Stimulated activated naive B cell treated with anti-CD40 and anti-IgM and Interleukin-4, amounts not matched to agents 10 μg/mL and 1 μg/mL and 100 μg/mL, for 72 hours (primary cell): ENCODE data around the gene ZFP69B.

Experiments
- ATAC-seq, 2 donors: fragments of 150-1000 bp; cut with Tn5 transposase; replicated peaks; 2 replicates each; pipeline ENCODE4 v1.10.0; 2021; ENCODE audit warnings: moderate library complexity in 1 of 2
- DNase-seq: peaks from one replicate; pipeline ENCODE4 v3.0.0; 2021
- H3K27ac Mint-ChIP-seq: one replicate; pipeline ENCODE4 v1.8.0; 2022; ENCODE audit warnings: mild to moderate bottlenecking, mixed read lengths
- H3K27me3 Mint-ChIP-seq, 2 donors: one replicate each; pipeline ENCODE4 v1.8.0; 2022; ENCODE audit warnings: mixed read lengths in 2 of 2
- H3K36me3 Mint-ChIP-seq, 2 donors: one replicate each; pipeline ENCODE4 v1.8.0; 2022; ENCODE audit warnings: mixed read lengths in 2 of 2, mild to moderate bottlenecking in 1 of 2
- H3K4me1 Mint-ChIP-seq, 2 donors: one replicate each; pipeline ENCODE4 v1.8.0; 2022; ENCODE audit warnings: mixed read lengths in 2 of 2, mild to moderate bottlenecking in 1 of 2
- H3K4me3 Mint-ChIP-seq, 2 donors: one replicate each; pipeline ENCODE4 v1.8.0; 2022; ENCODE audit warnings: mild to moderate bottlenecking in 2 of 2, mixed read lengths in 2 of 2, moderate library complexity in 1 of 2
- H3K9me3 Mint-ChIP-seq, 2 donors: one replicate each; pipeline ENCODE4 v1.8.0; 2022; ENCODE audit warnings: mixed read lengths in 2 of 2, mild to moderate bottlenecking in 1 of 2

The ZFP69B gene

DNA sequence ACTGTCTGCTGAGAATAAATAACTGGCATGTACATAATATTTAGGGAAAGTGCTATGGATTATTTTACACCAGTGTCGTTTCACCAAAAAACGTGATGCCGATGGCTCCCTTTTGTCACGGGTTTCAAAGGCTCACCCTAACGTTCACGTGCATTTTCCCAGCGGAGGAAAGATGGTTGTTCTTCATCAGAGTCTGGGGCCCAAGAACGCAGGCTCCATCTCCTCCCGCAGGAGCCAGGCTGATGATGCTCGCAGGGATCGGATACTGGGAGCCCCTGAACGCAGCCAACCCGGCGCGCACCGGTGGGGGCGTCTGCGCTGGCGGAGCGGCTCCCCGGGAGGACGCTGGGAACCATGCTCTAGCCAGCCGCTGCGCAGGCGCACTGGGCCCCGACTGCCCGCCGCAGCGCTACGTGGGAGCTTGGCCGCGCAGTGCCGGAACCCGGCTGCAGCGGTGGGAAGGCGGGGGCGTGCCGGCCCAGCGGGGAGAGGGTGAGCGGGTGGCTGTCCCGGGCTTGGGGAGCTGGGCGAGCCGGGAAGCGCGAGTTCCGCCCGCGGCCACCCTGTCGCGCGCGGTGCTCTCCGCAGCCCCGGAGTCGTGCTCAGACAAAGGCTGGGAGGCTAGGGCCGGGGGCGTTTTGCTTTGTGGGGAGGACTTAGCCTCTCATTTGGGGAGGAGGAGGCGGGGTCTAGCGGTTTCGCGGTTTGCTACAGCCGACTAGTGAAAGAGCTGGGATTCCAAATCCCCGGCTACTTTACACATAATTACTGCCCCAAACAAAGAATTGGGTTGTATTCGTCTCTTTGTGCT is at the start of gene ZFP69B:
TSS of gene ZFP69B (plus strand) at position 793 of the 811 bp plus-strand sequence. CDS start 486 bp downstream, outside the sequence.
- Mint-ChIP-seq H3K4me3 (peak within 1 kb of the TSS; percentile 88 to 94), H3K4me1 (peaks cover 18 to 27% of the 10 kb centered on the region in 2 donors), H3K9me3 (peaks cover 20 to 24% of the 10 kb centered on the region in 2 donors), H3K36me3 (peaks cover 45 to 68% of the 10 kb centered on the region in 2 donors), H3K27me3 (no peaks in the 10 kb centered on the region), H3K27ac (peak within 1 kb of the TSS; percentile 97)
- peak; percentile 89 for DNase-seq
- ATAC-seq, result peak; percentile 77 to 83

DNA sequence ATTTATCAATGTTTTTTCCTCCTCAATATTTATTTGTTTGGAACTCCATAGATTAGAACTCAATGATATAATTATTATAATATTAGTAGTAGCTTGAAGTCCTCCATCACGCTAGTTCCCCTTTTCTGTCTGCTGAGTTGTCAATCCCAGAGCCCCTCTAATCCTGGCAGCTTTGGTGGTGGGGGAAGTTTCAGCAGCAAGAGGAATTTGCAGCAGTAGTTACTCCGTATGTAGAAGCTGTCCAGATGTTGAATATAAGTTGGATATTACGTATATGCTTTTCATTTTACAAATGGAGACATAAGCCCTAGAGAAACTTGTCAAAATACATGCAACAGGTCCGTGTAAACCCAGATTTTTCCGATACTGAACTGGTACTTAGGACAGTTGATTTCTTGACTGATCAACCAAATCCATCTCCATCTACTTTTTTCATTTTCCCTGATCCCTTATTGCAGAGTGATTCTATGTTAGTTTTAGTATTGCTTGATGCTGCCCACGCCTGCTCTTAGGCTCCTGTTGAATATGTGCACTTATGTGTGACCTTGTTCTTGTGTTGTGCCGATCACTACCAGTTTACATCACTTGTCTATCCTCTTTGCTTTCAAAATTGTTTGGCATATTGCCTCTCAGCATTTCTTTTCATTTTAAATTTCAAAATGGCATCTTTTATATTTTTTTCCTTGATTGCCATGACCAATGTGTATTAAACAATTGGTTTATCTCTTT is 48.6 kb upstream of the ZFP69B start:
- H3K9me3 Mint-ChIP-seq, result no peaks in the 10 kb centered on the region
- DNase-seq (no peak), ATAC-seq (peak; percentile 54 to 60)
- H3K27me3 Mint-ChIP-seq, result no peaks in the 10 kb centered on the region
- H3K27ac Mint-ChIP-seq, result peak overlapping the region; percentile 43
- H3K4me1 Mint-ChIP-seq, result peaks cover 35 to 76% of the 10 kb centered on the region in 2 donors
- H3K4me3 Mint-ChIP-seq, result peak overlapping the region; percentile 24 to 33
- peaks cover 17 to 28% of the 10 kb centered on the region in 2 donors for H3K36me3 Mint-ChIP-seq

DNA sequence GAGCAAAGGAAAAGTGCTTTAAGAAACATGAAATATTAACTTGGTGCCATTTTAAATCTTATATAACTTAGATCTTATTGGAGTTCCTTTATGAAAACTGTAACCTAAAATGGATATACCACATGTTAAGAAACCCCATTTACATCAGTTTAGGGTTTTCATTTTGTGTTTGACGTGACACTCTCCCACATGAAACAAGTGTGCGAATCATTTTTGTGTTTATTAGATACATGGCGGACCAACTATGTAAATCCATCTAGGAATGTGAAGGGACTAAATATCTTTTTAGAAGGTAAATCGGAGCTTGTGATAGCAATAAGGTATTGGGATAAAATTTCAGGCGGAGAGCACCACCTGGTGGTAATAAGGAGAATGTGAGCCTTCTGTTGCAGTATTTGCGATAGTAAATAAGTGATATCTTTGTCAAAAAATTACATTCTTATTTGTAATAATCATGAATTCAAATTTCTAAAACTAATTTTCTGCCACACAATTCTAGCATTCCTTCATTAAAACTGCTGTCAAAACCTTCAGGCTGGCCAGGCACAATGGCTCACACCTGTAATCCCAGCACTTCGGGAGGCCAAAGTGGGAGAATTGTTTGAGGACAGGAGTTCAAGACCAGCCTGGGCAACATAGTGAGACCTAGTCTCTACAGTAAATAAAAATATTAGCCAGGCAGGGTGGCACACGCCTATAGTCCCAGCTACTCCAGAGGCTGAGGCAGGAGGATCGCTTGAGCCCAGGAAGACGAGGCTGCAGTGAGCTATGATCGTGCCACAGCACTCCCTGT is 45.4 kb upstream of the ZFP69B start:
- Mint-ChIP-seq H3K27me3 (no peaks in the 10 kb centered on the region), H3K4me3 (peak overlapping the region in 1 of 2 donors; percentile 55), H3K4me1 (peaks cover 31 to 64% of the 10 kb centered on the region in 2 donors), H3K36me3 (peaks cover 12 to 29% of the 10 kb centered on the region in 2 donors), H3K27ac (peak overlapping the region; percentile 92), H3K9me3 (no peaks in the 10 kb centered on the region)
- DNase-seq (no peak), ATAC-seq (peak in 1 of 2 donors; percentile 1)

DNA sequence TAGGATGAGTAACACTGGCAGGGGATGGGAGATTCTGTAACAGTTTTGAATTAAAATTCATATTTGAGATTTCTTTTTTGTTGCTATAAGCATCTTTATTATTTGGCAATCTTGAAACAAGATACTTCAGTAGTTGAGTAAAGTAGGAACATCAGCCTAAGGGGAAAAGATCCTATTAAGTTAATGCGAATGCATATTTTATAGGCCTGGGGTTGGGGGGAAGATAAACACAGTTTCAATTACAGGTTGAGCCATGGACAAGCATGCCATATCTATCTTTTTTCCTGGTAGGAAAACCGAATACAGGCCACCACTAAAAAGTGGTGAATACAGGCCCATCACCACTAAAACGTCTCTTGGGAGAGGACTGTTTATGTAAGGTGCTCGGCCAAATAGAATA is 44.5 kb upstream of the ZFP69B start:
- DNase-seq (no peak), ATAC-seq (no peak)
- H3K36me3 Mint-ChIP-seq, result peaks cover 6 to 27% of the 10 kb centered on the region in 2 donors
- no peak overlapping the region for H3K4me3 Mint-ChIP-seq
- no peaks in the 10 kb centered on the region for H3K27me3 Mint-ChIP-seq
- no peaks in the 10 kb centered on the region for H3K9me3 Mint-ChIP-seq
- peaks cover 26 to 55% of the 10 kb centered on the region in 2 donors for H3K4me1 Mint-ChIP-seq
- peak overlapping the region; percentile 70 for H3K27ac Mint-ChIP-seq

DNA sequence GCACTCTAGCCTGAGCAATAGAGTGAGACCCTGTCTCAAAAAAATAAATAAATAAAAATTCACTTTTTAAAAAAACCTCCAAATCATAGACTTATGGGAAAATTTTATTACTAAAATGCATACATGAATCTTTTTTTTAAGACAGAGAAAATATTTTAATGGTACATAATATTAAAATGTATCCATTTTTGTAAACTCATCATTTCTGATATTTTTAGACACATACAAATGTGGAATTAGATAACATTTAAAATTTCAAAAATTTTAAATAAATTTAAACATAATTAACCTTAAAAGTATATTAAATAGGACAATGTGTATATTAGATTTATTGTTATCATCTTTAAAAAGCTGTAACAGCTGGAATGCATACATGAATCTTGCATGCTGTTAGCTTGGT is 42.8 kb upstream of the ZFP69B start:
- peaks cover 16 to 38% of the 10 kb centered on the region in 2 donors for H3K4me1 Mint-ChIP-seq
- peaks cover 9 to 27% of the 10 kb centered on the region in 2 donors for H3K36me3 Mint-ChIP-seq
- H3K4me3 Mint-ChIP-seq, result no peak overlapping the region
- no peak for ATAC-seq
- H3K27ac Mint-ChIP-seq, result no peak overlapping the region
- H3K9me3 Mint-ChIP-seq, result no peaks in the 10 kb centered on the region
- DNase-seq, result no peak
- no peaks in the 10 kb centered on the region for H3K27me3 Mint-ChIP-seq

DNA sequence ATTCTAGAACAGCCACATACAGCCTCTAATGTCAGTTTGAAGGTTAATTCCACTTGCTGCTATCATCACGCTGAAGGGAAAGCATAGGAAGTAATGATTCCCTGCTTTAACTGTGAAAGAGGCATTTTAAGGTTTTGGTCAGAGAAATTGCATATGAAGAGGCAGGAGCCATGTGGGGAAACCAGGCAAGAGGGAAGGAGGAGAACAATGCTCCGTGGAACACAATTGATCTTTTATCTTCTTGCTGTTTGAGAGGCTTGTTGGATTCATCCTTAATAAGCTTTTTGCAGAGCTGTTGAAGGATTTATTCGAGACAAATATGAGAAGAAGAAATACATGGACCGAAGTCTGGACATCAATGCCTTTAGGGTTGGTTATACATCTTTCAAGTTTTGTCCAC is 40.8 kb upstream of the ZFP69B start:
- H3K4me1 Mint-ChIP-seq, result peaks cover 12 to 18% of the 10 kb centered on the region in 2 donors
- H3K9me3 Mint-ChIP-seq, result no peaks in the 10 kb centered on the region
- no peaks in the 10 kb centered on the region for H3K27me3 Mint-ChIP-seq
- peaks cover 17 to 42% of the 10 kb centered on the region in 2 donors for H3K36me3 Mint-ChIP-seq
- H3K27ac Mint-ChIP-seq, result peak overlapping the region; percentile 14
- no peak overlapping the region for H3K4me3 Mint-ChIP-seq
- ATAC-seq (no peak), DNase-seq (no peak)

DNA sequence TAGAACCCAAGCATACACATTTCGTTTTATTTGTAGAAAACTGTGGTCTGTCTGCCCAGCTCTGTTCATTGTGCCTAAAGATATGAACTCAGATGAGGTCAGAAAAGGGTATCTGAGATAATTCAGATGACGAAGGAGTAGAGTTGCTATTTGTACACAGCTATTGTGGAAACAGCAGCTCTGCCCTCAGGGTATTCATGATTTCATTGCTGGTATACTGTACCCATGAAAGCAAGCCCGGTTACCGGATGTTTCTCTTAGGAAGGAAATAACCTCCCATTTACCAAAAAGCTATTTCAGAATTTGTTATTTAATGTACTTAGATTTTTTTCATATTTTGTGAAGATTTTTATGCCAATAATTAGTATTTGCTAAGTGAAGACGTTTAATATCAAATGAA is 39.0 kb upstream of the ZFP69B start:
- Mint-ChIP-seq H3K36me3 (peaks cover 28 to 57% of the 10 kb centered on the region in 2 donors), H3K4me3 (no peak overlapping the region), H3K9me3 (no peaks in the 10 kb centered on the region), H3K27ac (no peak overlapping the region), H3K4me1 (peaks cover 7 to 10% of the 10 kb centered on the region in 2 donors), H3K27me3 (no peaks in the 10 kb centered on the region)
- ATAC-seq (no peak), DNase-seq (no peak)

DNA sequence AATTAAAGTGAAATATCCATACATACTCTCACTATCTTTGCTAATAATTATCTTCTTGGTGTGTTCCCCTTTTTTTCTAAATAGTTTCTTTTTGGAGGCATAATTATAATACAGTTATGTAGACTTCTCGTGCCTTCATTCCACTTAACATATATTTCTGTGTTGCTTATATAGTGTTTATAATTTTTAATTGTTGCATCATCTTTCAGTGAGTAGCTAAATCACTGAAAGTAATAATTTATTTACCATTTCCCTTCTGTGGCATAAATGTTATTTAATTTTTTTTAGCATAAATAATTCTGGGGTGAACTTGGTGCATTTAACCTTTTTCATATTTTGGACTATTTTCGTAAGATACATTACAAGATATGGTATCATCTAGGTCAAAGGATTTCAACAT is 38.4 kb upstream of the ZFP69B start:
- Mint-ChIP-seq H3K27ac (no peak overlapping the region), H3K36me3 (peaks cover 31 to 63% of the 10 kb centered on the region in 2 donors), H3K27me3 (no peaks in the 10 kb centered on the region), H3K9me3 (no peaks in the 10 kb centered on the region), H3K4me3 (no peak overlapping the region), H3K4me1 (peaks cover 7 to 10% of the 10 kb centered on the region in 2 donors)
- ATAC-seq (no peak), DNase-seq (no peak)

DNA sequence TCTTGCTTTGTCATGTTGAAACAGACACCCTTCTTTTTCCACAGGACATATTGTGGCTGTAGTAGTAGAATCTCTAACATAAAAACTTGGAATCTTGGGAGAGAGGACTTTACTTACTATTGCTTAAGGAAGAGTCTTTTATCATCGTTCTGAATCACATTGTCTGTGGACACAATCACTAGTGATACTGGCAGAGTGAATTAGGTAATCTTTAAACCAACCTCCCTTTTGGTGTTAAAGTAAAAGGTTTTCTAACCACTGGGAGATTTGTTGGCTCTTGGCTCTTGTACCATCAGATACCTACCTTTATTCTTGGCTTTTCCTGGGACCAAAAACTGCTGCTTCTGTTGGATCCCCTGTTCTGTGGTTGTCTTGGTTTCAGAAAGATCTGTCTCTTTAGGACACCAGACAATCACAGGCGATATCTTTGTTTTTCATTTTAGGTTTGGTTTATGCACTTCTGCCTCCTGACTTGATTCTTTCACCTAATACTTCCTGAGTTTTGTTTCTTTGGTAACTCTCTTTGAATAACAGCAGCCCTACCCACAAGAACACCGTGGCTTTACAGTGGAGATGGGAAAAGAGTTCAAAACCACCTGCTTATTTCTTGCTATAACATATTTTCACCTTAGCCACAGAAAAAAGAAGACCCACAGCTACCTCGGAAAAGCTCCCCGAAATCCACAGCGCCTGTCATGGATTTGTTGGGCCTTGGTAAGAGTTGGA is 36.6 kb upstream of the ZFP69B start:
- peaks cover 45 to 71% of the 10 kb centered on the region in 2 donors for H3K36me3 Mint-ChIP-seq
- no peak for DNase-seq
- H3K4me1 Mint-ChIP-seq, result peaks cover 0 to 6% of the 10 kb centered on the region in 2 donors
- peak overlapping the region; percentile 80 for H3K27ac Mint-ChIP-seq
- H3K27me3 Mint-ChIP-seq, result no peaks in the 10 kb centered on the region
- no peak overlapping the region for H3K4me3 Mint-ChIP-seq
- H3K9me3 Mint-ChIP-seq, result no peaks in the 10 kb centered on the region
- no peak for ATAC-seq

DNA sequence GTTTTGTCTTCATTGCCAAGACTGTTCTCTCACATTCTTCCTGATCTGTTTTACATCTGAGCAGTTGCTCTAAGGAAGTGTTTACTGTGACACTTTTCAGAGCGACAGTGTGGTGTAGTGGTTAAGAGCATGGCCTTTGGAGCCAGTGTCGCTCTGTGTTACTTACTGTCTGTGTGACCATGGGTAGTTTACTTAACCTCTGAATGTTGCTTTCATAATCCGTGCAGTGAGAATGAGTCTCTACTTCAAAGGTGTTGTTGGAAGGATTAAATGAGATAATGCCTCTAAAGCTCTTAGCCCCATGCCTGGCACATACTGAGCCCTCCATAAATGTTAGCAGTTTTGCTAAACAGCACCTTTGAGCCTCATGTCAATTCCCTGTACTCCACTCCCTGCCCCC is 35.9 kb upstream of the ZFP69B start:
- Mint-ChIP-seq H3K4me1 (peaks cover 0 to 6% of the 10 kb centered on the region in 2 donors), H3K27me3 (no peaks in the 10 kb centered on the region), H3K36me3 (peaks cover 49 to 73% of the 10 kb centered on the region in 2 donors), H3K4me3 (no peak overlapping the region), H3K27ac (peak overlapping the region; percentile 73), H3K9me3 (no peaks in the 10 kb centered on the region)
- DNase-seq (no peak), ATAC-seq (no peak)

DNA sequence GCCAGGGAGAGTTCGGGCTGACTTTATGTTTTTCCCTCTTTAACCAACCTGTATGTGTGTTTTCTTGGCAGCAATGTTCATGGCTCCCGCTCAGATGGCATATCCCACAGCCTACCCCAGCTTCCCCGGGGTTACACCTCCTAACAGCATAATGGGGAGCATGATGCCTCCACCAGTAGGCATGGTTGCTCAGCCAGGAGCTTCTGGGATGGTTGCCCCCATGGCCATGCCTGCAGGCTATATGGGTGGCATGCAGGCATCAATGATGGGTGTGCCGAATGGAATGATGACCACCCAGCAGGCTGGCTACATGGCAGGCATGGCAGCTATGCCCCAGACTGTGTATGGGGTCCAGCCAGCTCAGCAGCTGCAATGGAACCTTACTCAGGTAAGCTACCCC is 33.6 kb upstream of the ZFP69B start:
- DNase-seq, result no peak
- Mint-ChIP-seq H3K36me3 (peaks cover 58 to 80% of the 10 kb centered on the region in 2 donors), H3K27me3 (no peaks in the 10 kb centered on the region), H3K9me3 (no peaks in the 10 kb centered on the region), H3K27ac (no peak overlapping the region), H3K4me1 (peaks cover 16 to 21% of the 10 kb centered on the region in 2 donors), H3K4me3 (no peak overlapping the region)
- ATAC-seq, result no peak

DNA sequence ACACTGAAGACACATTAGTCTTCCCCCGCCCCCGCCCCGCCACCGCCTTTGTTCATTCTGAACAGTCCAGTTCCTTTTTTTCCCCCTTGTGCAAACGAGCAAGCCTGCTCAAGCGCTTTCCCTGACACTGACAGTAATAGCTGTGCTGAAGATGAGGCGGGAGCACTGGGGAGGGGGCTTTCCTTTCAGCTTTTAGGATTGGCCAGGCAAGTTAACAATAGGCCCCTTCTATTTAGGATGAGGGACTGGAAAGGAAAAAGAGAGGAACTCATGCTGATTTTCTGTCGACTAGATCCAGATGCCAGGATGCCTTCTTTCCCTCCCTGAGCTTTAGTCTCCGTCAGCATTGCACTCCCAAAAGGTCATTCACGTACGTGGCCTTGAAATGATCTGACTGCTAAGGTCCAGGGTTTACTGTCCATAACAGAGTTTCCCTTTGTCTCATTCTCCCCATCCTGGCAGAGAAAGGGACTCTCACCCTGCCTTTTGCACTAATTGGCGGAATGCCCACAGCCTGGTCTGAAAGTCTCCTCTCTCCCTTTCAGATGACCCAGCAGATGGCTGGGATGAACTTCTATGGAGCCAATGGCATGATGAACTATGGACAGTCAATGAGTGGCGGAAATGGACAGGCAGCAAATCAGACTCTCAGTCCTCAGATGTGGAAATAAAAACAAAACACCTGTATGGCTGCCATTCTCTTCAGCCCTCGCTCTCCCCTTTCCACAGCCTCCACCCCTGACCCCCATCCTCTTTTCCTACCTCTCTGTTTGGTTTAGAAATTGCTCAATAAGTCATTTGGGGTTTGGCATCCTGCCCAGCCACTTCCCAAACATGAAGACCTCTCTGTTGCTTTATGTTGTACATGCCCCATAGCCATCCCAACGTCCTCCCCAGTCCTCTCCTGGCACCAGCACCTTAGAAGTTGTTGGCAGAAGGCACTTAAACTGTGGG is 28.6 kb upstream of the ZFP69B start:
- peaks cover 0 to 1% of the 10 kb centered on the region in 2 donors for H3K9me3 Mint-ChIP-seq
- ATAC-seq (peak; percentile 77 to 81), DNase-seq (no peak)
- H3K4me3 Mint-ChIP-seq, result peak overlapping the region in 1 of 2 donors; percentile 20
- peak overlapping the region; percentile 11 for H3K27ac Mint-ChIP-seq
- H3K4me1 Mint-ChIP-seq, result peaks cover 40 to 63% of the 10 kb centered on the region in 2 donors
- peaks cover 76 to 83% of the 10 kb centered on the region in 2 donors for H3K36me3 Mint-ChIP-seq
- H3K27me3 Mint-ChIP-seq, result no peaks in the 10 kb centered on the region
